ENCODE results near the gene HSD11B1.

Gene HSD11B1

DNA sequence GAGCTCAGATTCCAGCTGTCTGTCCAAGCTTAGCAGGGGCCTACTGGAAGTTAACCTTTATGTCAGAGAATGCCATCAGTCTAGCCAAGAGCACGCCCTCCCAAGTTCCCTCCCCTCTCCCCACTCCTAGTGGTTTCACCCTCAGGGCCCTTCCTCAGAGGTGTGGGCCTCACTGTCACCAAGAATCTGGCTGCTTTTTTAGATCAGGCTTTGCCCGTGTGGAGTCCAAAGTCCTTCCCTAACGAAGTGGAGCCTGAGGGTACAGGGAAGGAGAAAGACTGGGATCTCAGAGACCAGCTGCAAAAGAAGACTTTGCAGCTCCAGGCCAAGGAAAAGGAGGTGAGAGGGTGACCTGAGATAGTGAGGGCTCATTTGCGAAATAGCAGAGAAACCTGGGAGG is 75.6 kb downstream of the HSD11B1 start:
- DNase-seq (ENCODE audit: low read depth in 2 of 2, low spot score in 1 of 2) = no peak

DNA sequence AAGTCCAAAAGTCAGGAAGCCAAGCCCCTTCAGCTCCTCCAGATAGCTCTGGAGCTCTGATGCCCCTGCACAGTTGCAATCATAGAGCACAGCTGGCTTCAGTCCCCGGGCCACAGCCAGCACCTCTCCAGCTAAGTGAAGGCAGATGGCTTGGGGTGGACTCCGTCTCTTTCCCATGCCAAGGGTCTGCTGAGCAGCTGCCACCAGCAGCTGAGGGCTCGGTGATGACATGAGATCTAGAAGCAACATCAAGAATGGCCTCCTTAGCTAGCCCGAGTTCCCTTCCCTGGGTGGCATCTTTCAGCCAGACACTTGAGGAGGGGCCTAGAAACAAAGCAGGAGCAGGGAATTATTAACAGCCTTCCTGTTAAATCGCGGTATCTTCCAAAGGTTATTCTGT is 78.7 kb downstream of the HSD11B1 start:
- DNase-seq (ENCODE audit: low read depth in 2 of 2, low spot score in 1 of 2) = no peak
